ENCODE data around the gene EXOC8.

- TF ChIP-seq POLR2A (IDR thresholded peaks at IDR 0.05; ENCODE audit: low read depth, low read length), result no peak
- no peak for TF ChIP-seq TAF1 (IDR thresholded peaks at IDR 0.05; ENCODE audit: borderline replicate concordance, low read depth, low read length)
Measured at GRCh38 chr1:231348442-231348841, 10.8 kb upstream of the EXOC8 start.
